Left ventricle myocardium superior (tissue), 1 donor: ENCODE data around the gene DNAAF8. TPM values are rescaled to one million over a fixed set of nuclear protein-coding genes. Genes with fewer than 3 reads are reported as not detected.
"Not testable (repeated sequence)": the region's sequence is repeated elsewhere in the genome, so short reads cannot be mapped to it uniquely, and the experiment has no call there.

Source experiments
- ATAC-seq: fragments of 200-7000 bp; cut with Tn5 transposase; one replicate; pipeline ENCODE4 v1.9.1; 2020; ENCODE audit warnings: mild to moderate bottlenecking, moderate library complexity
- DNase-seq: peaks from one replicate; pipeline ENCODE4 v3.0.0-alpha.2; 2020
- intact Hi-C: fragments of 100-400 bp; cut with micrococcal nuclease; formaldehyde crosslinking; loops from one replicate; pipeline ENCODE4 v1.11.0; 2022
- total RNA-seq: library from RNA; stranded (reverse); fragmentation: NEBNext Ultra II Directional; extraction: Animal tissue kit (Norgen Biotek cat#: 25700); gene quantifications from one replicate; pipeline ENCODE4 v1.2.1, GENCODE V29; 2021
- donor health status: DM: no; HTN: yes; CAD: no; lungs with severe emphysema.

DNAAF8 gene
- total RNA-seq, 1 donor from 2014 or later, result 0.30 TPM

- no peak for ATAC-seq
- intact Hi-C loops, result no loop called here
- DNase-seq, result no peak
These were observed 20.5 kb upstream of the DNAAF8 start for GRCh38 chr16:4713663-4714501.

GRCh38 chr16:4714996-4715395 is 19.3 kb upstream of the DNAAF8 start:
- intact Hi-C loops, result no loop called here
- ATAC-seq (no peak), DNase-seq (no peak)

GRCh38 chr16:4718466-4718865 is 15.9 kb upstream of the DNAAF8 start:
- no peak for DNase-seq
- intact Hi-C loops, result no loop called here
- ATAC-seq, result no peak

GRCh38 chr16:4723071-4723767 is 11.1 kb upstream of the DNAAF8 start:
- intact Hi-C loops, result no loop called here
- DNase-seq (no peak), ATAC-seq (no peak)

- intact Hi-C loops, result no loop called here
- DNase-seq (no peak), ATAC-seq (no peak)
These were observed 9.6 kb upstream of the DNAAF8 start for GRCh38 chr16:4724661-4725270.

- intact Hi-C loops, result no loop called here
- ATAC-seq (no peak), DNase-seq (no peak)
These were observed 7.7 kb upstream of the DNAAF8 start for GRCh38 chr16:4726616-4727015.

- no peak for DNase-seq
- intact Hi-C loops, result no loop called here
- no peak for ATAC-seq
These were observed 5.7 kb upstream of the DNAAF8 start for GRCh38 chr16:4728676-4729075.

- DNase-seq, result no peak
- ATAC-seq, result no peak
- intact Hi-C loops, result no loop called here
These were observed 4.5 kb upstream of the DNAAF8 start for GRCh38 chr16:4729876-4730275.

- ATAC-seq (no peak), DNase-seq (no peak)
- intact Hi-C loops, result no loop called here
These were observed 1.1 kb upstream of the DNAAF8 start for GRCh38 chr16:4733211-4733742.

GRCh38 chr16:4733747-4734062 is 632 bp upstream of the DNAAF8 start:
- ATAC-seq, result peak; percentile 1

GRCh38 chr16:4734730-4735535 is 596 bp downstream of the DNAAF8 start:
- intact Hi-C loops, result no loop called here
- DNase-seq, result peak; percentile 93
- peak; percentile 85 for ATAC-seq

More at GRCh38 chr16:4733747-4734062, 632 bp upstream of the DNAAF8 start:
- intact Hi-C loops, result no loop called here
- no peak for DNase-seq

- ATAC-seq, result no peak
- intact Hi-C loops, result no loop called here
- DNase-seq, result no peak
These were observed 2.2 kb downstream of the DNAAF8 start for GRCh38 chr16:4736546-4736945.

GRCh38 chr16:4737545-4737944 is 3.2 kb downstream of the DNAAF8 start:
- ATAC-seq (no peak), DNase-seq (no peak)
- intact Hi-C loops, result no loop called here

GRCh38 chr16:4738370-4738769 is 4.0 kb downstream of the DNAAF8 start:
- intact Hi-C loops, ATAC-seq, DNase-seq: not testable (repeated sequence)

- DNase-seq (no peak), ATAC-seq (no peak)
- intact Hi-C loops, result no loop called here
These were observed 9.0 kb downstream of the DNAAF8 start for GRCh38 chr16:4743226-4743878.

GRCh38 chr16:4744555-4745273 is 10.4 kb downstream of the DNAAF8 start:
- DNase-seq, result no peak
- intact Hi-C loops, result no loop called here

GRCh38 chr16:4745274-4745569 is 10.9 kb downstream of the DNAAF8 start:
- no peak for DNase-seq
- intact Hi-C loops, result no loop called here
- ATAC-seq, result no peak

More at GRCh38 chr16:4744555-4745273, 10.4 kb downstream of the DNAAF8 start:
- no peak for ATAC-seq

GRCh38 chr16:4746215-4746614 is 11.9 kb downstream of the DNAAF8 start:
- intact Hi-C loops, result no loop called here
- ATAC-seq (no peak), DNase-seq (no peak)
